K562 (cell line): Measurements from ENCODE around the gene TMTC4.
"Not testable (repeated sequence)": the region's sequence is repeated elsewhere in the genome, so short reads cannot be mapped to it uniquely, and the experiment has no call there.

Source experiments
- EGR1 ChIP-seq: fragments of 450-650 bp; conservative IDR thresholded peaks from 2 replicates; pipeline ENCODE4 v1.6.1; 2017; ENCODE audit warnings: mild to moderate bottlenecking
- FOSL1 ChIP-seq: fragments of 200-800 bp; sonication (Bioruptor generic); conservative IDR thresholded peaks from 2 replicates; pipeline ENCODE4 v1.6.1; 2016; ENCODE audit warnings: missing genetic modification characterization, missing compliant biosample characterization
- JUND ChIP-seq, 2 experiments: IDR thresholded peaks; 2 replicates in 1 of 2; 3 replicates in 1 of 2; pipeline ENCODE4 v1.6.1; 2011; ENCODE audit warnings: borderline replicate concordance in 2 of 2, low read depth in 2 of 2, low read length in 2 of 2, improper control_type of control experiment in 1 of 2, missing biosample characterization in 1 of 2, missing genetic modification characterization in 1 of 2, missing genetic modification reagents in 1 of 2
- TF ChIP-seq, protein P1 (sequence below), 2 experiments: fragments of 450-650 bp; formaldehyde crosslinking in 1 of 2; IDR thresholded peaks; 2 replicates each; pipeline versions ENCODE4 v1.4.0 to v1.6.1; 2014 to 2020; ENCODE audit warnings: mild to moderate bottlenecking in 2 of 2, borderline replicate concordance in 1 of 2, low read depth in 1 of 2
- TF ChIP-seq, protein P2 (sequence below): fragments of 450-650 bp; IDR thresholded peaks from 2 replicates; pipeline ENCODE4 v1.6.1; 2016

DNA sequence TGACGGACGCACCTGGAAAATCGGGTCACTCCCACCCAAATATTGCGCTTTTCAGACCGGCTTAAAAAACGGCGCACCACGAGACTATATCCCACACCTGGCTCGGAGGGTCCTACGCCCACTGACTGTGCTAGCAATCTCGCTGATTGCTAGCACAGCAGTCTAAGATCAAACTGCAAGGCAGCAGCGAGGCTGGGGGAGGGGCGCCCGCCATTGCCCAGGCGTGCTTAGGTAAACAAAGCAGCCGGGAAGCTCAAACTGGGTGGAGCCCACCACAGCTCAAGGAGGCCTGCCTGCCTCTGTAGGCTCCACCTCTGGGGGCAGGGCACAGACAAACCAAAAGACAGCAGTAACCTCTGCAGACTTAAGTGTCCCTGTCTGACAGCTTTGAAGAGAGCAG is 23.7 kb upstream of the TMTC4 start:
- not testable (repeated sequence) for TF ChIP-seq FOSL1 (tag); JUND (IDR thresholded peaks at IDR 0.05; ENCODE audit: borderline replicate concordance, low read depth, low read length); JUND (tag; IDR thresholded peaks at IDR 0.05; ENCODE audit: borderline replicate concordance, low read depth, low read length); EGR1
- TF ChIP-seq, protein P1, sequence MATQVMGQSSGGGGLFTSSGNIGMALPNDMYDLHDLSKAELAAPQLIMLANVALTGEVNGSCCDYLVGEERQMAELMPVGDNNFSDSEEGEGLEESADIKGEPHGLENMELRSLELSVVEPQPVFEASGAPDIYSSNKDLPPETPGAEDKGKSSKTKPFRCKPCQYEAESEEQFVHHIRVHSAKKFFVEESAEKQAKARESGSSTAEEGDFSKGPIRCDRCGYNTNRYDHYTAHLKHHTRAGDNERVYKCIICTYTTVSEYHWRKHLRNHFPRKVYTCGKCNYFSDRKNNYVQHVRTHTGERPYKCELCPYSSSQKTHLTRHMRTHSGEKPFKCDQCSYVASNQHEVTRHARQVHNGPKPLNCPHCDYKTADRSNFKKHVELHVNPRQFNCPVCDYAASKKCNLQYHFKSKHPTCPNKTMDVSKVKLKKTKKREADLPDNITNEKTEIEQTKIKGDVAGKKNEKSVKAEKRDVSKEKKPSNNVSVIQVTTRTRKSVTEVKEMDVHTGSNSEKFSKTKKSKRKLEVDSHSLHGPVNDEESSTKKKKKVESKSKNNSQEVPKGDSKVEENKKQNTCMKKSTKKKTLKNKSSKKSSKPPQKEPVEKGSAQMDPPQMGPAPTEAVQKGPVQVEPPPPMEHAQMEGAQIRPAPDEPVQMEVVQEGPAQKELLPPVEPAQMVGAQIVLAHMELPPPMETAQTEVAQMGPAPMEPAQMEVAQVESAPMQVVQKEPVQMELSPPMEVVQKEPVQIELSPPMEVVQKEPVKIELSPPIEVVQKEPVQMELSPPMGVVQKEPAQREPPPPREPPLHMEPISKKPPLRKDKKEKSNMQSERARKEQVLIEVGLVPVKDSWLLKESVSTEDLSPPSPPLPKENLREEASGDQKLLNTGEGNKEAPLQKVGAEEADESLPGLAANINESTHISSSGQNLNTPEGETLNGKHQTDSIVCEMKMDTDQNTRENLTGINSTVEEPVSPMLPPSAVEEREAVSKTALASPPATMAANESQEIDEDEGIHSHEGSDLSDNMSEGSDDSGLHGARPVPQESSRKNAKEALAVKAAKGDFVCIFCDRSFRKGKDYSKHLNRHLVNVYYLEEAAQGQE (IDR thresholded peaks at IDR 0.05; ENCODE audit: borderline replicate concordance) = not testable (repeated sequence)
- TF ChIP-seq, protein P1 (CRISPR knock-in tag; IDR thresholded peaks at IDR 0.05; ENCODE audit: low read depth) = not testable (repeated sequence)
- TF ChIP-seq, protein P2, sequence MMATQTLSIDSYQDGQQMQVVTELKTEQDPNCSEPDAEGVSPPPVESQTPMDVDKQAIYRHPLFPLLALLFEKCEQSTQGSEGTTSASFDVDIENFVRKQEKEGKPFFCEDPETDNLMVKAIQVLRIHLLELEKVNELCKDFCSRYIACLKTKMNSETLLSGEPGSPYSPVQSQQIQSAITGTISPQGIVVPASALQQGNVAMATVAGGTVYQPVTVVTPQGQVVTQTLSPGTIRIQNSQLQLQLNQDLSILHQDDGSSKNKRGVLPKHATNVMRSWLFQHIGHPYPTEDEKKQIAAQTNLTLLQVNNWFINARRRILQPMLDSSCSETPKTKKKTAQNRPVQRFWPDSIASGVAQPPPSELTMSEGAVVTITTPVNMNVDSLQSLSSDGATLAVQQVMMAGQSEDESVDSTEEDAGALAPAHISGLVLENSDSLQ = not testable (repeated sequence)
